Activated CD4-positive, alpha-beta T cell treated with anti-CD3 and anti-CD28 coated beads, Interleukin-2, amount 50 U/mL, for 4 hours (primary cell): Measurements from ENCODE around the gene PABPC1L2A.
"Not testable (repeated sequence)": the region's sequence is repeated elsewhere in the genome, so short reads cannot be mapped to it uniquely, and the experiment has no call there.

Source experiments
- DNase-seq, 2 experiments: peaks; one replicate each; pipeline ENCODE4 v3.0.0-alpha.2; 2020

The PABPC1L2A gene

DNA sequence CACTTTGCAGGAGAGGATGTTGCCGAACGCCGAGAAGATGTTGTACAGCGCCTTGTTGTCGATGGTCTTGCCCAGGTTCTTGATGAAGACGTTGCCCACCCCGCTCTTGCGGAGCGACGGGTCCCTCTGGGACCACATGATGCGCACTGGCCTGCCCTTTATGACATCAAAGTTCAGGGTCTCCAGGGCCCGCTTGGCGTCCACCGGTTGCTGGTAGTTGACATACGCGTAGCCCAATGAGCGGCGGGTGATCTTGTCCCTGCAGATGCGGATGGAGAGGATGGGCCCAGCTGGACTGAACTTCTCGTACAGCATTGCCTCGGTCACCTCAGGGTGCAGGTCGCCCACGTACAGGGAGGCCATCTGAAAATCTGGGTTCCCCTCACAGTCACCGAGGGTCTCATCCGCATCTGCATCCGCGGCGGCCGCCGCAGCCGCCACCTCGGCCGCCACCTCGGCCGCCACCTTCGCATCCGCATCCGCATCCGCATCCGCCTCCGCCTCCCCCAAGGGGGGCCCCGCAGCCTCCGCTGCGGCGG lies at the start of gene PABPC1L2A:
PABPC1L2A (minus strand) TSS at position 489 of the 539 bp plus-strand sequence; CDS start at position 363, 126 bp downstream.
- not testable (repeated sequence) for DNase-seq

DNA sequence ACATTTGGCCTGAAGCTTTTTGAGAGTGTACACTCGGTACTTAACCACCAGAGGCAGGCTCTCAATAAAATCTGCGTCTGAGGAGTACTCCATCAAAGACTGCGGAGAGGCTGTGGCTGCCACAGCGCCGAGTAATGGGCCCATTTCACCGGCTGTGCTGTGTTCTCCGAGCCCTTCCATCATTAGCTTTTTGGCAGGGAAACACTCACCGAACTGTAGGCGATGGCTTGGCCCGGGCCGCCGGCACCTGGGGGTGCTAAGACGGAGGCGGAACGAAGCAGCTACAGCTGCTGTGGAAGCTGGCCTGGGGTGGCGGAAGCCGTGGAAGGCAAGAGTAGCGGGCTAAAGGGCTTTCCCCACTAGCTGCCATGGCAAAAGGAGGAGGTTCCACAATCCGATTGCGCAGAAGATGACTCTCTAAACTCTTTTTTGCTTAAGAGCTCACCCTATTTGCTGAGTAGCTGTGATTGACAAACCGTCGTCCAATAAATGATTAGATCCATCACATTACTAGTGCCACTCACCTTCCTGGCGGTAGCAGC lies 48.5 kb upstream of the PABPC1L2A start:
- DNase-seq, result no peak

DNA sequence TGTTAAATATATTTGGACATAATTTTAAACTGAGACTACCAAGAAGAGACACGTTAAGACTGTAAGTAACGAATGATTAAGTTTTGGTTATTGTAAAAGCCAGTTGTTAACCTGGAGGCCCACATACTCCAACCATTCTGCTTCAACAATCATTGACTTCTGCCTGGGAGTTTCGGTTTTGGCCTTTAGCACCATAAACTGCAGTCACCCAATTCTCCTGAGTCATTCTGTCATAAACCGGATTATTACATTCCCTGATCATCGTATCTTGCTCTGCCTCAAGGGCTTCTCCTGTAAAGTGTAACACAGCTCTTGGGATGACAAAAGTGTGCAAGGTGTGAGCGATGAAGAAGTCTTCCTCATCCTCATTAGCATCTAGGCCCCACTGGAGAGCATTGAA lies 46.9 kb upstream of the PABPC1L2A start:
- DNase-seq, result no peak

GRCh38 chrX:73099505-73099904 lies 20.2 kb upstream of the PABPC1L2A start:
- DNase-seq, result not testable (repeated sequence)

- DNase-seq, result not testable (repeated sequence)
Measured at GRCh38 chrX:73086766-73087165, 7.5 kb upstream of the PABPC1L2A start.

- not testable (repeated sequence) for DNase-seq
Measured at GRCh38 chrX:73079884-73080283, 572 bp upstream of the PABPC1L2A start.

- DNase-seq, result not testable (repeated sequence)
Measured at GRCh38 chrX:73078597-73078996, 715 bp downstream of the PABPC1L2A start.

DNA sequence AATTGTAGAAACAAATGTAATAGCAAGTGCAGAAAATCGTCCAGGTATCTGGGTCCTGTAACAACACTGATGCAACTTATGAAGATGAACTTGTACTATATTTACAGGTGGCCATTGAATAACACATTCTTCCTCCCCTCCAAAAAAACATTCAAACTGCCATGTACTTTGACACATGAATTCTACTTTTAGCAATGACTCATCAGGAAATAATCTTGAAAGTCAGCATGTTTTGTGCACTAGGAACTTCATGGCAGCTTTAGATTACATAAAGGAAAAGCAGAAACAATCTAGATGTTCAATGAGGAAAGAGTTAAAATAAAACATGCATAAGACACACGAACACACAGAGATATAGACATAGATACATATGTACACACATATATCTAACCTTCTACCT lies 2.5 kb downstream of the PABPC1L2A start:
- DNase-seq, result no peak

- no peak for DNase-seq
Measured at GRCh38 chrX:73069365-73070035, 9.8 kb downstream of the PABPC1L2A start.

DNA sequence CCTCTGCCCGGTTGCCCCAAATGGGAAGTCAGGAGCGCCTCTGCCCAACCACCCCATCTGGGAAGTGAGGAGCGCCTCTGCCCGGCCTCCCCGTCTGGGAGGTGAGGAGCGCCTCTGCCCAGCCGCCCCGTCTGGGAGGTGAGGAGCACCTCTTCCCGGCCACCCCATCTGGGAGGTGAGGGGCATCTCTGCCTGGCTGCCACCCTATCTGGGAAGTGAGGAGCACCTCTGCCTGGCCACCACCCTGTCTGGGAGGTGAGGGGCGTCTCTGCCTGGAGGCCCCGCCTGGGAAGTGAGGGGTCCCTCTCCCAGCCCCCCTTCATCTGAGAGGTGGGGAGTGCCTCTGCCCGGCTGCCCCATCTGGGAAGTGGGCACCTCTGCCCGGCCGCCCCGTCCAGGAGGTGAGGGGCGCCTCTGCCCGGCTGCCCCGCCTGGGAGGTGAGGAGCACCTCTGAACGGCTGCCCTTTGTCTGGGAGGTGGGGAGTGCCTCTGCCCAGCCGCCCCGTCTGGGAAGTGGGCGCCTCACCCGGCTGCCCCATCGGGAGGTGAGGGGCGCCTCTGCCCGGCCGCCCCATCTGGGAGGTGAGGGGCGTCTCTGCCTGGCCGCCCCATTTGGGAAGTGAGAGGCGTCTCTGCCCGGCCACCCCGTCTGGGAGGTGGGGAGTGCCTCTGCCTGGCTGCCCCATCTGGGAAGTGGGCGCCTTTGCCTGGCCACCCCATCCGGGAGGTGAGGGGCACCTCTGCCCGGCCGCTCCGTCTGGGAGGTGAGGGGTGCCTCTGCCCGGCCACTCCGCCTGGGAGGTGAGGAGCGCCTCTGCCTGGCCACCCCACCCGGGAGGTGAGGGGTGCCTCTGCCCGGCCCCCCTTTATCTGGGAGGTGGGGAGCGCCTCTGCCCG lies 10.6 kb downstream of the PABPC1L2A start:
- DNase-seq, result no peak

DNA sequence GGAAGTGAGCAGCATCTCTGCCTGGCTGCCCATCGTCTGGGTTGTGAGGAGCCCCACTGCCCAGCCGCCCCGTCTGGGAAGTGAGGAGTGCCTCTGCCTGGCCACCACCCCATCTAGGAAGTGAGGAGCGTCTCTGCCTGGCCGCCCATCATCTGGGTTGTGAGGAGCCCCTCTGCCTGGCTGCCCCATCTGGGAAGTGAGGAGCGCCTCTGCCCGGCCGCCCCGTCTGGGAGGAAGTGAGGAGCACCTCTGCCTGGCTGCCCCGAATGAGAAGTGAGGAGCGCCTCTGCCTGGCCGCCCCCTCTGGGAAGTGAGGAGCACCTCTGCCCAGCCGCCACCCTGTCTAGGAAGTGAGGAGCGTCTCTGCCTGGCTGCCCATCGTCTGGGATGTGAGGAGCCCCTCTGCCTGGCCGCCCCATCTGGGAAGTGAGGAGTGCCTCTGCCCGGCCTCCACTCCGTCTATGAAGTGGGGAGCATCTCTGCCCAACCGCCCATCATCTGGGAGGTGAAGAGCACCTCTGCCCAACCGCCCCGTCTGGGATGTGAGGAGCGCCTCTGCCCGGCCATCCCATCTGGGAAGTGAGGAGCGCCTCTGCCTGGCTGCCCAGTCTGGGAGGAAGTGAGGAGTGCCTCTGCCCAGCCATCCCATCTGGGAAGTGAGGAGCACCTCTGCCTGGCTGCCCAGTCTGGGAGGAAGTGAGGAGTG lies 11.4 kb downstream of the PABPC1L2A start:
- not testable (repeated sequence) for DNase-seq

GRCh38 chrX:73028876-73029275 lies 50.4 kb downstream of the PABPC1L2A start:
- DNase-seq, result no peak
